GM06990 (cell line): Measurements from ENCODE around the gene C1QTNF1.

Source experiments
- DNase-seq: peaks from one replicate; pipeline ENCODE4 v3.0.0-alpha.2; 2011; ENCODE audit not compliant: insufficient read length; ENCODE audit errors: extremely low read depth
- H3K27me3 ChIP-seq: replicated peaks from 2 replicates; pipeline ENCODE4 v1.6.0; 2011; ENCODE audit warnings: low read length; ENCODE audit not compliant: control insufficient read depth, insufficient read depth
- H3K36me3 ChIP-seq: 2 replicates; pipeline ENCODE4 v1.5.1; 2011; ENCODE audit warnings: low read length; ENCODE audit not compliant: control insufficient read depth, insufficient read depth
- H3K4me3 ChIP-seq: replicated peaks from 2 replicates; pipeline ENCODE4 v1.5.1; 2011; ENCODE audit warnings: low read depth, mild to moderate bottlenecking, control low read depth, low read length
- TF ChIP-seq, protein P1 (sequence below): IDR thresholded peaks from 2 replicates; pipeline ENCODE4 v1.5.1; 2011; ENCODE audit warnings: low read length, control low read depth, mild to moderate bottlenecking, inconsistent platforms; ENCODE audit not compliant: insufficient read depth, poor library complexity, severe bottlenecking

Gene C1QTNF1

DNA sequence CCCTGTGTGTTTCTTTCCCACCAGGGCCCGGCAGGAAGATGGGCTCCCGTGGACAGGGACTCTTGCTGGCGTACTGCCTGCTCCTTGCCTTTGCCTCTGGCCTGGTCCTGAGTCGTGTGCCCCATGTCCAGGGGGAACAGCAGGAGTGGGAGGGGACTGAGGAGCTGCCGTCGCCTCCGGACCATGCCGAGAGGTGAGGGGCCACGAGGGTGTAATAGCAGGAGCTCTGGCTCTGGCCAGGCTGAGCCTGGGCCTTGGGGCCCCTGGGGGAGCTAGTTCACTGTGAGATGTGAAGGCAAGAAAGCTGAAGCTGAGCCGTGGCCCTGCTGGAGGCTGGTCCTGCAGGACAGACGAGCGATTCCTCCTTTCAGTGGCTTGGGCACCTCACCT lies 20.0 kb downstream of the C1QTNF1 start:
- TF ChIP-seq, protein P1, sequence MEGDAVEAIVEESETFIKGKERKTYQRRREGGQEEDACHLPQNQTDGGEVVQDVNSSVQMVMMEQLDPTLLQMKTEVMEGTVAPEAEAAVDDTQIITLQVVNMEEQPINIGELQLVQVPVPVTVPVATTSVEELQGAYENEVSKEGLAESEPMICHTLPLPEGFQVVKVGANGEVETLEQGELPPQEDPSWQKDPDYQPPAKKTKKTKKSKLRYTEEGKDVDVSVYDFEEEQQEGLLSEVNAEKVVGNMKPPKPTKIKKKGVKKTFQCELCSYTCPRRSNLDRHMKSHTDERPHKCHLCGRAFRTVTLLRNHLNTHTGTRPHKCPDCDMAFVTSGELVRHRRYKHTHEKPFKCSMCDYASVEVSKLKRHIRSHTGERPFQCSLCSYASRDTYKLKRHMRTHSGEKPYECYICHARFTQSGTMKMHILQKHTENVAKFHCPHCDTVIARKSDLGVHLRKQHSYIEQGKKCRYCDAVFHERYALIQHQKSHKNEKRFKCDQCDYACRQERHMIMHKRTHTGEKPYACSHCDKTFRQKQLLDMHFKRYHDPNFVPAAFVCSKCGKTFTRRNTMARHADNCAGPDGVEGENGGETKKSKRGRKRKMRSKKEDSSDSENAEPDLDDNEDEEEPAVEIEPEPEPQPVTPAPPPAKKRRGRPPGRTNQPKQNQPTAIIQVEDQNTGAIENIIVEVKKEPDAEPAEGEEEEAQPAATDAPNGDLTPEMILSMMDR, result no peak
- DNase-seq, result no peak
- Histone ChIP-seq H3K36me3 (no peaks in the 10 kb centered on the region), H3K4me3 (no peak overlapping the region), H3K27me3 (no peaks in the 10 kb centered on the region)

DNA sequence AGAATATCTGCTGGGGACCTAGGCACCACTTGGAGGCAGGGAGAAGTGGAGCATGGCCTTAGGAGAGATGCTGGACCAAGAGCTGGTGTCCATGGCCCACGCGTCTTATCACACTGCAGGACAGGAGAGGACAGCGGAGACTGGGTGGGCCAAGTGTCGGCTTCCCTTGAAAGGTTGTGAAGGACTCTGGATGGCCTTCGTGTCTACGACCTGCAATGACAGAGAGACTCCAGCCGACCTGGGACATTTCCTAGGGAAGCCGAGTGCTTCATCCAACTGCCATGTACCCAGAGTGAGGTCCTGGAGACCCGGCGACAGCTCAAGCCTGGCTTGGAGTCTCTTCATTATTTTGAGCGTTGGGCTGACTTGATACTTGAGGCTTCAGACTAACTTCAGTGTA lies 20.5 kb downstream of the C1QTNF1 start:
- TF ChIP-seq, protein P1, result no peak
- H3K36me3 ChIP-seq, result no peaks in the 10 kb centered on the region
- DNase-seq, result no peak
- no peak overlapping the region for H3K4me3 ChIP-seq
- H3K27me3 ChIP-seq, result no peaks in the 10 kb centered on the region

DNA sequence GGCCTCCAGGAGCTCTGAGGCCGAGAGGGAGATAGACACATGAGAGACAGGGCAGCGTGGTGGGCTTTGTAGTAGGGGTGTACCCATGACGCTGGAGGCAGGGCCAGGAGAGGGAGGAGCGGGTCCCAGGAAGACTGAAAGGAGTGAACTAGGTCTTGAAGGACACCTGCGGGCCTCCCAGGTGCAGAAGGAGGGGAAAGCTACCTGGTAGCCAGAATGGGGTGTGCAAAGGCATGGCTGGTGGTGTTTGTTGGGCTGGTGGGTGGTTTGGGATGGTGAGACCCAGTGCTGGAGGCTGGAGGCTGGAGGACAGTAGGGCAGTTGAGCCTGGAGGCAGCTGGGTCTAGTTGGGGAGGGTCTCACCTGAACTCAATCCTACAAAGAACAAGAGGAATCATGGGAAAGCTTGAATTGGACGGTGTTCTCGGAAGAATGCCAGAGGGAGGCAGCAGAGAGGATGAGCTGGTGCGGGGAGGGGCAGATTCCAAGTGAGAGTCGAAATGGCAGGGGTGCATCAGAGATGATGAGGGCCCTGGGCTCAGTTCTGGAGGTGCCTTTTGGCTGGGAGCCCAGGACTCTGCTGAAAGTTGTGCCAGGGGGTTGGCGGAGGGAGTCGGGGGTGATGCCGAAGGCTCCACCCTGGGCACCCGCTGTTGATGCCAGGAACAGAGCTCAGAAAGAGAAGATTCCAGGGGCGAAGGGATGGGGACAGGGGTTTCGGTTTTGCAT lies 21.2 kb downstream of the C1QTNF1 start:
- H3K27me3 ChIP-seq, result no peaks in the 10 kb centered on the region; the same call in 1 of the 2 replicates
- no peaks in the 10 kb centered on the region for H3K36me3 ChIP-seq
- no peak for DNase-seq
- H3K4me3 ChIP-seq, result no peak overlapping the region
- TF ChIP-seq, protein P1, result no peak

DNA sequence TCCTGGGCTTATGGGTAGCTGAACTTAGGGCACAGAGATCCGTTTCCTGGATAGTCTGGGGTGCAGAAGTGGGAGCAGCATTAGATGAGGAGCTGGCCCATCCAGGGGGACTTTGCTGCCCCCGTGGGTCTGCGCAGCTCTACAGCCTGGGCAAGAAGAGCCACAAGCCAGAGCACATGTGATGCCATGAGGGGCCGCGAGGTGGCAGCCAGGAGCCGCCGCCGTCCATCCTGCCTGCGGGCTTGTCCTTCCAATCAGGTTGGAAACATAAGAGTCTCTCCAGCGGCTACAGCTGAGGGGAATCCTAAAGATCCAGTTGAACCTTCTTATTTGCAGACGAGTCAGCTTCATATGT lies 21.9 kb downstream of the C1QTNF1 start:
- H3K36me3 ChIP-seq, result no peaks in the 10 kb centered on the region
- H3K4me3 ChIP-seq, result no peak overlapping the region
- TF ChIP-seq, protein P1, result peak; percentile 98
- peak; percentile 71 for DNase-seq
- H3K27me3 ChIP-seq, result no peaks in the 10 kb centered on the region; the same call in 1 of the 2 replicates

DNA sequence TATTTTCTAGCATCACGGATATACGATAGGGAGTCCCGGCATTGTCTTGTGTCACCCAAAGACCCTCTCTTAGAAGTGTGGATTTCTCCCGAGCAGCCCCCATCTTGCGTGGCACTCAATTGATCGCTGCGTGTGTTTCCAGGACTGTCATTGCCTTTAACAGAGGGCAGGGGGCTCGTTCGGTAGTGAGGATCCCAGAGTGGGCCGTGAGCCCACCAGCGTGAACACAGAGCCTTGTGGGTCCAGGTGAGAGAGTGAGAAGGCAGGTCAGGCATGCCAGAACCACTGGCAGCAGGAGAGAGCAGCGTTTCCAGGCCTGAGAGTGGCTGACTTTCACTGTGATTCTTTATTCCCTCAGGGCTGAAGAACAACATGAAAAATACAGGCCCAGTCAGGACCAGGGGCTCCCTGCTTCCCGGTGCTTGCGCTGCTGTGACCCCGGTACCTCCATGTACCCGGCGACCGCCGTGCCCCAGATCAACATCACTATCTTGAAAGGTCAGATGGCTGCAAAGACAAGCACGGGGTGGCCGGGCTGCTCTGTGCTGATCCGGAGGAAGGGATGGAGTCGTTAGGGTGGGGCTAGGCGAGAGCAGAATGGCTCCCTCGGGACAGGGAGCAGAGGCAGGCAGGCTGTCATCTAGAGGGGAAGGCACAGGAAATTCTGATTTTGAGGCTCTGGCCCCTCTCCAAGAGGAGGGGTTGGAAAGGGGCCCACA lies 22.4 kb downstream of the C1QTNF1 start:
- no peak for DNase-seq
- Histone ChIP-seq H3K4me3 (no peak overlapping the region), H3K27me3 (no peaks in the 10 kb centered on the region; the same call in 1 of the 2 replicates), H3K36me3 (no peaks in the 10 kb centered on the region)
- TF ChIP-seq, protein P1, result no peak

DNA sequence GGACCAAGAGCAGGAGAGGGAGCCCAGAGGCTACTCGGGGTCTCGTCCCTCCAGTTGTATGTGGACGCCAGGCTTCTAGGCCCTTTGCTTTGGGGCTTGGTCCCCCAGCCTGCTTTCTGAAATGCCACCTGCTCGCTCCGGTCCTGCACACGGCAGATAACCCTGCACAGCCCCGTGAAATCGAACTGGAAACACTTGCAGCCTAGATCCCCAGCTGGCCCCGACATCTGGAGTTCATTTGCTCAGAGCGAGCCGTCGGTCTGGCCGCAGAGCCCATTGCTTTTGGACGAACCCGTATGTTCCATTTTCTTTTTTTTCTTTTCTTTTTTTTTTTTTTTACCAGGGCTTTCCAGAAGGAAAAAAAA lies 22.9 kb downstream of the C1QTNF1 start:
- DNase-seq, result no peak
- no peaks in the 10 kb centered on the region for H3K36me3 ChIP-seq
- TF ChIP-seq, protein P1, result no peak
- no peak overlapping the region for H3K4me3 ChIP-seq
- H3K27me3 ChIP-seq, result no peaks in the 10 kb centered on the region; the same call in 1 of the 2 replicates
